Gastroesophageal sphincter (tissue), 4 donors: ENCODE results near the gene TFAP2E. TPM values are rescaled to one million over a fixed set of nuclear protein-coding genes. Genes with fewer than 3 reads are reported as not detected.

ENCODE experiments used
- ATAC-seq: fragments of 150-250 bp; one replicate; pipeline ENCODE4 v1.9.1; 2016; ENCODE audit warnings: mild to moderate bottlenecking, moderate library complexity
- H3K27ac ChIP-seq, 4 donors: fragments of 200-600 bp; sonication (generic) in 3 of 4; 1 replicate in 3 of 4; 2 replicates in 1 of 4; pipeline ENCODE4 v1.5.1; 2016 to 2019
- H3K27me3 ChIP-seq: fragments of 200-600 bp; sonication (generic); one replicate; pipeline ENCODE4 v1.5.1; 2019
- H3K36me3 ChIP-seq, 2 donors: fragments of 200-600 bp; sonication (generic); one replicate each; pipeline ENCODE4 v1.5.1; 2019; ENCODE audit warnings: control low read depth in 1 of 2
- H3K4me1 ChIP-seq, 3 donors: fragments of 200-600 bp; sonication (generic); 1 replicate in 2 of 3; 2 replicates in 1 of 3; pipeline ENCODE4 v1.5.1; 2016 to 2019; ENCODE audit warnings: control low read depth in 2 of 3
- H3K4me3 ChIP-seq, 2 donors: fragments of 200-600 bp; sonication (generic); one replicate each; pipeline ENCODE4 v1.5.1; 2019; ENCODE audit warnings: mild to moderate bottlenecking in 1 of 2, moderate library complexity in 1 of 2
- H3K9me3 ChIP-seq, 3 donors: fragments of 200-600 bp; sonication (generic); one replicate each; pipeline ENCODE4 v1.5.1; 2017 to 2019; ENCODE audit warnings: control low read depth in 2 of 3
- CTCF ChIP-seq, 4 experiments: fragments of 200-600 bp in 2 of 4; fragments of 450-650 bp in 2 of 4; sonication (generic) in 1 of 4; IDR thresholded peaks; one replicate each; pipeline ENCODE4 v1.5.1; 2017 to 2019; ENCODE audit warnings: antibody characterized with exemption in 4 of 4, mild to moderate bottlenecking in 2 of 4, moderate library complexity in 2 of 4
- EP300 ChIP-seq: sonication (generic); formaldehyde crosslinking; IDR thresholded peaks from one replicate; pipeline ENCODE4 v1.6.1; 2017; ENCODE audit warnings: antibody characterized with exemption, mild to moderate bottlenecking
- POLR2A ChIP-seq, 2 donors: fragments of 450-650 bp; IDR thresholded peaks; one replicate each; pipeline ENCODE4 v1.6.1; 2017; ENCODE audit warnings: antibody characterized with exemption in 2 of 2, mild to moderate bottlenecking in 2 of 2, moderate library complexity in 1 of 2
- POLR2AphosphoS5 ChIP-seq: sonication (generic); formaldehyde crosslinking; IDR thresholded peaks from one replicate; pipeline ENCODE4 v1.6.1; 2017; ENCODE audit warnings: antibody characterized with exemption
- WGBS, 2 donors: methylation state at CpG; one replicate each; pipeline ENCODE4 v1.1.5; 2018; ENCODE audit warnings: low coverage in 1 of 2; 5-methylcytosine and 5-hydroxymethylcytosine counted together
- total RNA-seq, 4 donors: library from RNA; depleted of rRNA; stranded (reverse); fragments of >200 nt; gene quantifications; one replicate each; pipeline ENCODE4 v1.1.0, GENCODE V29; 2016

The TFAP2E gene
- total RNA-seq, 4 donors from 2014 or later = 0.27 TPM; not detected in 3

DNA sequence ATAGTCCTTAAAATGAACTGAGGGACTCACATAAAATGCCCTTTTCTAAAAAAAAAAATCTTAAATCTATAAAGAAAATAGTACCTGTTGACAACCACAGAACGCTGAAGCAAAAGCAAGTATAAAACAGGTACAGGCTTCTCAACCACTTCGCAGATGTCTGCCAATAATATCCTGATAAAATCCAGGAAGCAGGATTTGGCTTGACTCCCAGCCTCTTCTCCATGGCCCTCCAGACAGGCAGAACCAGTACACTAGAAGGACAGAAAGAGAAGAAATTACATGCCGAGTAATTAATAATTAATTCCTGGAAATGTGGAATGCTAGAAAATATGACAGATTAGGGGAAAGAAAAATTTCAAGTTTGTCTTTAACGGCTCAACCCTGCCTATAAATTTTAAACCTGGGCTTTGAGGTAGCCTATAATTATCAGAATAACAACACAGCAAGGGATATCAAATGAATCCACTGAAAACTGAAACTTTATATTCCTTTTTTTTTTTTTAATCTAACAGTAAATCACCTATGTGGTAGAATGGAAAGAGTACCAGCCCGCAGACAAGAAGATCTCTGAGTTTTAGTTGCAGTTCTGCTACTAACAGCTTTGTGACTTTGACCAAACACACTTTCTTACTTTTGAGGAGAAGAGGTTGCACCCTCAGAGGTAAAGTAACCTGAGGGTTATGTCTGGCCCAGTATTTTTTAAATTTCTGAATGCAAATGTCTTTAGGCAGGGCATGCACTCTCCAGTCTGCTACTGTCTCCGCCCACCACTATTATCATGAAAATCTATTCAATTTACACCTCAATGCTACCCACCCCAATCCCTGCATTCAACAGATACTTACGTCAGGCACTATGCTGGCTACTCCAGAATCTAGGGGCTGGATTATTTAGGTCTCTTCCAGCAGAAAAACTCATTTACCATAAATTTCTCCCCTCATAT, 18.6 kb upstream of the TFAP2E start:
- no peaks in the 10 kb centered on the region for H3K9me3 ChIP-seq
- H3K27me3 ChIP-seq = no peaks in the 10 kb centered on the region
- no peak overlapping the region for H3K27ac ChIP-seq
- H3K36me3 ChIP-seq = peaks cover 0 to 45% of the 10 kb centered on the region in 2 donors
- TF ChIP-seq CTCF (IDR thresholded peaks at IDR 0.05) = no peak
- no peak overlapping the region for H3K4me3 ChIP-seq
- 45 to 53% methylated on average over 7 of the region's 7 CpGs for WGBS, 2 donors
- no peak for ATAC-seq
- H3K4me1 ChIP-seq = peaks cover 0 to 60% (median 27%) of the 10 kb centered on the region in 3 donors

GRCh38 chr1:35555212-35555584, 17.9 kb upstream of the TFAP2E start:
- Histone ChIP-seq H3K27me3 (no peaks in the 10 kb centered on the region), H3K4me1 (peaks cover 0 to 66% (median 27%) of the 10 kb centered on the region in 3 donors), H3K4me3 (no peak overlapping the region), H3K36me3 (peaks cover 0 to 39% of the 10 kb centered on the region in 2 donors), H3K9me3 (no peaks in the 10 kb centered on the region), H3K27ac (no peak overlapping the region)
- ATAC-seq = no peak
- 52 to 57% methylated on average over 1 to 4 of the region's 4 CpGs for WGBS, 2 donors
- TF ChIP-seq POLR2AphosphoS5 (no peak), CTCF (IDR thresholded peaks at IDR 0.05) (no peak)

DNA sequence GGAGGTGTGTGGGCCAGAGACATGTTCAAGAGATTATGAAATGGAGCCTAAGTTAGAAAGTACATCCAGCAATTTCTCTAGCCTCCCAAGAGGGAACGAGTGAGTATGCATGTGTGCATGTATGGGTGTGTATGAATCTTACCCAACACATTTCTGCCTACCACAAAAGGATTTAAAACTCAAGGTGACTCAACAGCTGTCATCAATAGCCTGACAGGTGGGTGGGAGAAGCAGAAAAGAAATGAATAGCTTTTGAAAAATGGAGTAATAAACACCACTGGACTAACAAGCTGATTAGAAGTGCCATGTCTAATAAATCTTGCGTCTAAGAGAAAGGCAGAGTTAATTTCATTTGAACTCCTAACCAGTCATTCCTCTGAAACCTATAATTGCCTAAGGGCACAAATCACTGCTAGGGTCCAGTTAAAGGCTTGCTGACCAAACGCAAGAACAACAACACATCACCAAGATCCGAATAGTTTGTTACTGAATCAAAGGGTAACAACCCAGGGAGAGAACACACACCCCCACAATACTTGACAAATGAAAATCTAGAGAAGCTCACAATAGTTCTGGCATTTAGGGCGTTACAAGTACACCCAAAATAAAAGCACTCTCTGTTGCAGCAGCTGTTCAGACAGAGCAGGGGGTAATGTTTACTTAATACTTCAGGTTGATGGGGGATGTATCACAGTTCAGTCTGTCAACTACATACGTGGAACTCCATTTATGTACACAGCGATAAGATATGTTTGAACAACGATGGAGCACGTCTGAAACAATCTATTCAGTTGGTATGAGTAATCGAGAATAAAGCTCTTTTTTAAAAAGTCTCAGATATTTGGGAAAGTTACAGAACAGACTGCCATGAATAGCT, 17.3 kb upstream of the TFAP2E start:
- Histone ChIP-seq H3K27me3 (no peaks in the 10 kb centered on the region), H3K27ac (peak overlapping the region in 2 of 4 donors; percentile 94 to 98), H3K4me3 (peak overlapping the region in 1 of 2 donors; percentile 74), H3K4me1 (peaks cover 0 to 73% (median 32%) of the 10 kb centered on the region in 3 donors), H3K36me3 (peaks cover 0 to 34% of the 10 kb centered on the region in 2 donors), H3K9me3 (no peaks in the 10 kb centered on the region)
- no peak for ATAC-seq
- 30 to 38% methylated on average over 10 of the region's 10 CpGs for WGBS, 2 donors
- TF ChIP-seq POLR2AphosphoS5 = no peak
- no peak for TF ChIP-seq EP300
- TF ChIP-seq CTCF (IDR thresholded peaks at IDR 0.05) = no peak
- TF ChIP-seq POLR2A (IDR thresholded peaks at IDR 0.05) = no peak

DNA sequence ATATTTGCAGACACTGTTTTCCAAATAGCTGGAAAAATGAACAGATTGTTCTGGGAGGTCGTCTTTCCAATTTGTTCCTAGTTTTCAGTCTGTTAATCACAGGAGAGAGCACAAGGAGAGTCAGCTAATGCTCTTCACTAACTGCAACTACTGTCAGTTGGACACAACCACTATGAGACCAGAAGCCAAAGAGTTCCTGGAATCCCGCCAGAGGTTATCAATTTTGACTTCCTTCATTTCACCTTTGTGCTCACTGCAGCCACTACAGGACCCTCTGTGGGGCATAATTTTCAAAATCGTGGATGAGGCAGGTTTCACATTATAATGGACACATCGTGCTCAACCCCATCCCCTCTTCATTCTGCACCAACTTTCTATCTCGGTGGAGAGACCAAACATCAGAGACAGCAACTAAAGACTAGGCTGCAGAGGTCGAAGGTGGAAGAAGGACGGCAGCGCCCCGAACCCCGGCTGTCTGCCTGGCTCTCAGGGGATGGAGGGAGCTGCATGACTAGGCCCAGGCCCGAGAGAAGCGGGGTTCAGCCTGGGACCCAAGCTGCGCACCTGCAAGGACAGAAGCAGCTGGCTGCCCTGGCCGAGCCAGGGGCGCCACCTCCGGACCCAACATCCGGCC, 16.5 kb upstream of the TFAP2E start:
- H3K9me3 ChIP-seq = no peaks in the 10 kb centered on the region
- peak overlapping the region; percentile 74 to 95 for H3K4me3 ChIP-seq
- H3K4me1 ChIP-seq = peaks cover 0 to 80% (median 36%) of the 10 kb centered on the region in 3 donors
- no peak for TF ChIP-seq POLR2AphosphoS5
- H3K36me3 ChIP-seq = peaks cover 0 to 27% of the 10 kb centered on the region in 2 donors
- no peak for ATAC-seq
- no peaks in the 10 kb centered on the region for H3K27me3 ChIP-seq
- WGBS, 2 donors = 2 to 3% methylated on average over 5 to 8 of the region's 17 CpGs
- peak overlapping the region; percentile 91 to 98 (median 96) for H3K27ac ChIP-seq

- H3K27me3 ChIP-seq = no peaks in the 10 kb centered on the region
Observed at GRCh38 chr1:35557118-35557610, 15.9 kb upstream of the TFAP2E start, which contains the start of gene KIAA0319L. Gene KIAA0319L (minus strand): TSS chr1:35557403. CDS start chr1:35554491, 2,912 bp downstream.

More at GRCh38 chr1:35557118-35557610, 15.9 kb upstream of the TFAP2E start, which contains the start of gene KIAA0319L:
- Histone ChIP-seq H3K36me3 (peaks cover 0 to 27% of the 10 kb centered on the region in 2 donors), H3K4me1 (peaks cover 0 to 86% (median 36%) of the 10 kb centered on the region in 3 donors), H3K4me3 (peak within 1 kb of the TSS; percentile 74 to 95), H3K9me3 (no peaks in the 10 kb centered on the region), H3K27ac (peak within 1 kb of the TSS; percentile 91 to 98 (median 96))
- no CpG with 5 or more reads among the region's 39 CpGs for WGBS, 2 donors
- TF ChIP-seq POLR2AphosphoS5 (peak; percentile 52), POLR2A (IDR thresholded peaks at IDR 0.05) (peak; percentile 37 to 53), CTCF (IDR thresholded peaks at IDR 0.05) (peak in 2 of 4 experiments; percentile 10 to 26), EP300 (no peak)
- ATAC-seq = peak; percentile 92
